Adrenal gland (tissue), 5 donors: Measurements from ENCODE around the gene PTPRU.

Experiments used
- CTCF ChIP-seq, 6 experiments: fragments of 450-650 bp in 4 of 6; fragments of 200-600 bp in 2 of 6; sonication (generic) in 1 of 6; IDR thresholded peaks; 1 replicate in 5 of 6; 2 replicates in 1 of 6; pipeline versions ENCODE4 v1.5.1 to v1.8.0; 2016 to 2021; ENCODE audit warnings: antibody characterized with exemption in 6 of 6, mild to moderate bottlenecking in 2 of 6, moderate library complexity in 1 of 6
- POLR2A ChIP-seq, 2 donors: fragments of 450-650 bp; IDR thresholded peaks; one replicate each; pipeline ENCODE4 v1.6.1; 2017; ENCODE audit warnings: antibody characterized with exemption in 2 of 2, mild to moderate bottlenecking in 2 of 2, moderate library complexity in 1 of 2
- donor health status: DM: no; HTN: no; CAD: no.

DNA sequence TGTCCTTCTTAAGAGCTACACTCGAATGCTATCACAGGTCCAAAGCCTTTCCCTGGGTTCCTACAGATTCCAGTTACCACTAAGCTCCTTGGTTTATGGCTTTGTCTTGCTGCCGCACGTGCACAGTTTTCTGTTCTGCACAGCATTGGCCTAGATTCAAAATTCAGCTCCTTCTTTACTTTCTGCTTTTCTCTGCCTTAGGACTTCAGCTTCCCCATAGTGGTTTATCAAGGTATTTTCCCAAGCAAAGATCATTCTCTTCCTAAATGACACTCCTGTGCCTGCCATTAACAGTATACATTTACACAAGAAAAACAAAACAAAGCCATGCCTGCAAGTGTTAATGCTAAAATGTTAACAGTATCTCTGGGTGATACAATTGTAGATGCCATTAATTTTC, 41.8 kb downstream of the PTPRU start:
- TF ChIP-seq CTCF (IDR thresholded peaks at IDR 0.05): no peak
- no peak for TF ChIP-seq POLR2A (IDR thresholded peaks at IDR 0.05)
